Testis (tissue), 2 donors: ENCODE results near the gene RTP3.

ENCODE experiments used
- POLR2A ChIP-seq: fragments of 450-650 bp; IDR thresholded peaks from one replicate; pipeline ENCODE4 v1.6.1; 2017; ENCODE audit warnings: antibody characterized with exemption, mild to moderate bottlenecking, moderate library complexity
- TF ChIP-seq, protein P1 (sequence below), 3 experiments: fragments of 450-650 bp in 2 of 3; fragments of 200-600 bp in 1 of 3; sonication (generic) in 1 of 3; IDR thresholded peaks; one replicate each; pipeline ENCODE4 v1.5.1; 2016 to 2019; ENCODE audit warnings: antibody characterized with exemption in 3 of 3, mild to moderate bottlenecking in 2 of 3, moderate library complexity in 1 of 3

DNA sequence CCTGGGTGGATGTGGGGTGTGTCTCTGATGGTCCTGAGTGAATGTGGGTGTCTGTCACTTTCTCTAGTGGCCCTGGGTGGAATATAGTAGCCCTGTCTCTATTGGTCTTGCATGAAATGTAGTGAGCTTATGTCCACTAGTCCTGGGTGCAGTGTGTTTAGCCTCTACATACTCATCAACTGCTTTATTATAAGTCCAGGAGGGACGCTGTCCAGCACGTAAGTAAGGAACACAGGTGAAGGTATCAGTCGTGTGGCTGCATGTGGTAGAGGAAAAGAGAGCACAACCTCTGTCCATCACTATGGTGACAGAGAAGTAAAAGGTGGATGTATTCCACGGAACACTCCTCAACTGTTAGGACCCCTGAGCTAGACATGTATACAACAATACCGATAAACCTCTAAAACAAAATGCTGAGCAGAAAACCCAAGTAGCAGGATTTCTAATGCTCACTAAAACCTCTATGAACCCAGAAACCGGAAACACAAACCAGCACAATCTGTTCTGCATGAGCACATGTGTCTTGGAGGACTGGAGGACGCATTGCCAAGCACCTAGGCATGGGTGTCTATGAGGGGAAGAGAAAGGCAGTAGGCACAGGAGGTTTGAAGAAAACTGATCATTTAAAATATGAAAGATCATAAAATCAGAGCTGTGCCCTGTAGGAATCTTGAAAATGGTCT is 44.1 kb upstream of the RTP3 start:
- TF ChIP-seq, protein P1, sequence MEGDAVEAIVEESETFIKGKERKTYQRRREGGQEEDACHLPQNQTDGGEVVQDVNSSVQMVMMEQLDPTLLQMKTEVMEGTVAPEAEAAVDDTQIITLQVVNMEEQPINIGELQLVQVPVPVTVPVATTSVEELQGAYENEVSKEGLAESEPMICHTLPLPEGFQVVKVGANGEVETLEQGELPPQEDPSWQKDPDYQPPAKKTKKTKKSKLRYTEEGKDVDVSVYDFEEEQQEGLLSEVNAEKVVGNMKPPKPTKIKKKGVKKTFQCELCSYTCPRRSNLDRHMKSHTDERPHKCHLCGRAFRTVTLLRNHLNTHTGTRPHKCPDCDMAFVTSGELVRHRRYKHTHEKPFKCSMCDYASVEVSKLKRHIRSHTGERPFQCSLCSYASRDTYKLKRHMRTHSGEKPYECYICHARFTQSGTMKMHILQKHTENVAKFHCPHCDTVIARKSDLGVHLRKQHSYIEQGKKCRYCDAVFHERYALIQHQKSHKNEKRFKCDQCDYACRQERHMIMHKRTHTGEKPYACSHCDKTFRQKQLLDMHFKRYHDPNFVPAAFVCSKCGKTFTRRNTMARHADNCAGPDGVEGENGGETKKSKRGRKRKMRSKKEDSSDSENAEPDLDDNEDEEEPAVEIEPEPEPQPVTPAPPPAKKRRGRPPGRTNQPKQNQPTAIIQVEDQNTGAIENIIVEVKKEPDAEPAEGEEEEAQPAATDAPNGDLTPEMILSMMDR (IDR thresholded peaks at IDR 0.05): no peak
- TF ChIP-seq POLR2A: no peak
